K562 (cell line): Measurements from ENCODE around the gene FOSL2. TPM values are rescaled to one million over a fixed set of nuclear protein-coding genes. Genes with fewer than 3 reads are reported as not detected.

Source experiments
- ATAC-seq: fragments of 200-7000 bp; cut with Tn5 transposase; 3 replicates; pipeline ENCODE4 v1.9.1; 2020; ENCODE audit warnings: moderate library complexity
- BruUV-seq: library from RNA; stranded (reverse); fragments of 400-500 nt; replicated peaks from 2 replicates; lab custom pipeline; 2021; lab: Mats Ljungman, UMichigan
- CTCF ChIA-PET: fragments of 300-600 bp; formaldehyde crosslinking; extraction: SDS; loops from one replicate; lab custom pipeline; 2021; ENCODE audit warnings: low intra/inter-chr PET ratio; lab: Yijun Ruan, JAX
- POLR2A ChIA-PET: fragments of 300-600, 350-650 bp; sonication (Branson Sonifier 250); formaldehyde crosslinking; extraction: SDS; loops from one replicate; lab custom pipeline; 2021; ENCODE audit warnings: antibody characterized with exemption, inconsistent platforms; lab: Yijun Ruan, JAX
- DNase-seq, 4 experiments: peaks; one replicate each; pipeline versions ENCODE4 v3.0.0 to v3.0.0-alpha.2; 2011 to 2018; ENCODE audit warnings: low spot score in 3 of 4, mixed read lengths in 3 of 4; ENCODE audit errors: extremely low read depth in 1 of 4
- FAIRE-seq: peaks from 2 replicates; lab custom pipeline; 2011; peaks lifted over from hg19 to GRCh38; lab: Jason Lieb, UNC
- H2AFZ ChIP-seq: 2 replicates; pipeline ENCODE4 v1.6.0; 2011; ENCODE audit warnings: low read depth, low read length, control low read depth, inconsistent platforms
- H3K27ac ChIP-seq: fragments of 200-600 bp; 3 replicates; pipeline ENCODE4 v1.8.0; 2011; ENCODE audit warnings: low read depth, mild to moderate bottlenecking, control low read depth, inconsistent platforms, low read length, moderate library complexity, mixed read lengths; ENCODE audit errors: extremely low read depth
- H3K27me3 ChIP-seq, 2 experiments: fragments of 300-600 bp in 1 of 2; 2 replicates in 1 of 2; 3 replicates in 1 of 2; pipeline versions ENCODE4 v1.6.0 to v1.8.0; 2011; ENCODE audit warnings: inconsistent platforms in 2 of 2, low read length in 2 of 2, mild to moderate bottlenecking in 1 of 2, mixed read lengths in 1 of 2, moderate library complexity in 1 of 2; ENCODE audit not compliant: control insufficient read depth in 2 of 2, insufficient read depth in 2 of 2
- H3K36me3 ChIP-seq: fragments of 300-600 bp; 3 replicates; pipeline ENCODE4 v1.8.0; 2011; ENCODE audit warnings: mild to moderate bottlenecking, low read length, inconsistent platforms; ENCODE audit not compliant: control insufficient read depth, insufficient read depth
- H3K4me1 ChIP-seq, 2 experiments: fragments of 200-600 bp in 1 of 2; replicated peaks in 1 of 2; 2 replicates in 1 of 2; 3 replicates in 1 of 2; pipeline versions ENCODE4 v1.5.1 to v1.8.0; 2011; ENCODE audit warnings: inconsistent platforms in 2 of 2, low read length in 2 of 2, mild to moderate bottlenecking in 1 of 2, mixed read lengths in 1 of 2, moderate library complexity in 1 of 2; ENCODE audit not compliant: control insufficient read depth in 2 of 2, insufficient read depth in 2 of 2
- H3K4me2 ChIP-seq: 2 replicates; pipeline ENCODE4 v1.6.1; 2011; ENCODE audit warnings: low read length, control low read depth, inconsistent platforms, mixed read lengths; ENCODE audit not compliant: insufficient read depth
- H3K4me3 ChIP-seq: fragments of 200-600 bp; sonication (generic), shearing (Covaris generic); 2 replicates; pipeline ENCODE4 v1.5.1; 2016; ENCODE audit warnings: control low read depth, inconsistent platforms
- H3K79me2 ChIP-seq: fragments of 200-600 bp; 3 replicates; pipeline ENCODE4 v1.8.0; 2011; ENCODE audit warnings: low read length, inconsistent platforms; ENCODE audit not compliant: control insufficient read depth, insufficient read depth
- H3K9ac ChIP-seq, 2 experiments: 2 replicates each; pipeline versions ENCODE4 v1.6.0 to v1.6.1; 2011; ENCODE audit warnings: low read depth in 2 of 2, low read length in 2 of 2, control low read depth in 1 of 2, inconsistent platforms in 1 of 2, mild to moderate bottlenecking in 1 of 2, mixed read lengths in 1 of 2; ENCODE audit not compliant: insufficient read depth in 1 of 2
- H3K9me1 ChIP-seq: one replicate; pipeline ENCODE4 v1.6.0; 2011; ENCODE audit warnings: inconsistent platforms, mild to moderate bottlenecking, low read length, moderate library complexity; ENCODE audit not compliant: control insufficient read depth, insufficient read depth
- H3K9me3 ChIP-seq: replicated peaks from 2 replicates; pipeline ENCODE4 v1.5.1; 2011; ENCODE audit warnings: low read depth, low read length, inconsistent platforms; ENCODE audit not compliant: control insufficient read depth, insufficient read depth
- H4K20me1 ChIP-seq: replicated peaks from 2 replicates; pipeline ENCODE4 v1.6.1; 2011; ENCODE audit warnings: low read length, inconsistent platforms, mixed read lengths; ENCODE audit not compliant: control insufficient read depth, insufficient read depth
- CBFB ChIP-seq: sonication (generic); formaldehyde crosslinking; IDR thresholded peaks from 2 replicates; pipeline ENCODE4 v1.4.0; 2020; ENCODE audit warnings: mild to moderate bottlenecking, missing genetic modification reagents
- EP400 ChIP-seq: fragments of 450-650 bp; IDR thresholded peaks from 2 replicates; pipeline ENCODE4 v1.6.1; 2017; ENCODE audit warnings: antibody characterized with exemption, mild to moderate bottlenecking, moderate library complexity
- NCOA4 ChIP-seq: fragments of 450-650 bp; IDR thresholded peaks from 2 replicates; pipeline ENCODE4 v1.6.1; 2018; ENCODE audit warnings: mild to moderate bottlenecking; ENCODE audit not compliant: partially characterized antibody
- PTBP1 ChIP-seq: fragments of 200-400 bp; formaldehyde crosslinking; IDR thresholded peaks from 2 replicates; pipeline ENCODE4 v1.6.1; 2017; ENCODE audit warnings: low read depth, low read length
- RNF2 ChIP-seq: sonication (generic); IDR thresholded peaks from 2 replicates; pipeline ENCODE4 v1.6.1; 2016
- SLC30A9 ChIP-seq: fragments of 250-450 bp; sonication (Bioruptor Pico); IDR thresholded peaks from 2 replicates; pipeline ENCODE4 v1.8.0; 2022; ENCODE audit warnings: mild to moderate bottlenecking, moderate library complexity
- SMAD2 ChIP-seq: fragments of 150-350 bp; IDR thresholded peaks from 2 replicates; pipeline ENCODE4 v1.6.1; 2014; ENCODE audit warnings: low read depth, mild to moderate bottlenecking, low read length
- SNRNP70 ChIP-seq: fragments of 200-400 bp; formaldehyde crosslinking; optimal IDR thresholded peaks from 2 replicates; pipeline ENCODE3; 2017; ENCODE audit warnings: low read depth, low read length
- ZNF165 ChIP-seq: fragments of 250-450 bp; sonication (Bioruptor Pico); IDR thresholded peaks from 2 replicates; pipeline ENCODE4 v1.4.0; 2020; ENCODE audit warnings: borderline replicate concordance
- ZNF507 ChIP-seq: conservative IDR thresholded peaks from 2 replicates; pipeline ENCODE4 v1.6.1; 2017; ENCODE audit warnings: missing genetic modification characterization, missing compliant biosample characterization
- WGBS: fragments of 100-300 bp; shearing (Covaris generic); methylation state at CpG from one replicate; pipeline ENCODE4 v1.1.6; 2016; ENCODE audit warnings: low coverage, mixed read lengths; ENCODE audit not compliant: insufficient coverage; ENCODE audit errors: missing lambda C conversion rate; 5-methylcytosine and 5-hydroxymethylcytosine counted together
- in situ Hi-C: fragments of 300-500 bp; cut with MboI; formaldehyde crosslinking; loops from 4 replicates; pipeline ENCODE4 v1.15.0; 2018; ENCODE audit warnings: inconsistent platforms, mixed read lengths
- intact Hi-C: fragments of 100-400 bp; cut with micrococcal nuclease; formaldehyde crosslinking; loops from 2 replicates; pipeline ENCODE4 v1.14.2; 2022
- polyA plus RNA-seq, 8 experiments: library from polyadenylated mRNA; depleted of rRNA in 4 of 8; stranded (reverse) in 5 of 8; unstranded in 3 of 8; fragments of >200 nt; fragmentation: Nextera tagmentation in 2 of 8; fragmentation: Illumina TruSeq in 1 of 8; extraction: Ambion mirVana in 2 of 8; extraction: Trizol in 1 of 8; gene quantifications; 2 replicates each; pipeline versions ENCODE4 v1.2.1 to v1.2.3, GENCODE V29; 2011 to 2014; ENCODE audit warnings: inconsistent platforms in 1 of 8, missing spikeins in 1 of 8
- total RNA-seq, 7 experiments: library from RNA; depleted of rRNA in 6 of 7; stranded (reverse); fragments of >200 nt in 6 of 7; fragmentation: Illumina TruSeq in 2 of 7; extraction: Trizol in 2 of 7; gene quantifications; 2 replicates each; pipeline versions ENCODE4 v1.2.1 to v1.2.3, GENCODE V29; 2011 to 2021; ENCODE audit warnings: low replicate concordance in 1 of 7
- TF ChIP-seq, protein P1 (sequence below): fragments of 250-450 bp; sonication (Bioruptor Pico); IDR thresholded peaks from 2 replicates; pipeline ENCODE4 v1.5.0; 2021; ENCODE audit warnings: mild to moderate bottlenecking, borderline replicate concordance

FOSL2 gene
- total and polyA plus RNA-seq, 9 of the 15 experiments (the other 6 are each of a cell fraction or from before 2014, with no cell fraction given), result 0.04 to 2.9 (median 0.80) TPM

- Histone ChIP-seq H3K4me2 (no peak overlapping the region), H3K9me3 (no peaks in the 10 kb centered on the region), H3K9me1 (no peaks in the 10 kb centered on the region), H3K79me2 (no peaks in the 10 kb centered on the region), H3K4me3 (no peak overlapping the region), H2AFZ (peak overlapping the region; percentile 43; the same call in 1 of the 2 replicates), H3K27ac (no peak overlapping the region), H3K9ac (peak overlapping the region in 1 of 2 experiments; percentile 53; a peak in 1 of 4 replicates), H3K27me3 (no peaks in the 10 kb centered on the region), H4K20me1 (no peaks in the 10 kb centered on the region), H3K36me3 (no peaks in the 10 kb centered on the region), H3K4me1 (peaks cover 2 to 43% of the 10 kb centered on the region in 2 experiments; a peak in 3 of 5 replicates)
- intact Hi-C loops, result no loop called here
- no peak for TF ChIP-seq ZNF507 (tag)
- TF ChIP-seq SNRNP70, result no peak
- no peak for TF ChIP-seq PTBP1
- TF ChIP-seq SLC30A9 (CRISPR knock-in tag), result no peak
- TF ChIP-seq EP400, result no peak
- TF ChIP-seq NCOA4, result no peak
- TF ChIP-seq SMAD2, result no peak
- no peak for TF ChIP-seq RNF2
- no peak for TF ChIP-seq CBFB (CRISPR knock-in tag)
- no peak for TF ChIP-seq ZNF165
- TF ChIP-seq, protein P1, sequence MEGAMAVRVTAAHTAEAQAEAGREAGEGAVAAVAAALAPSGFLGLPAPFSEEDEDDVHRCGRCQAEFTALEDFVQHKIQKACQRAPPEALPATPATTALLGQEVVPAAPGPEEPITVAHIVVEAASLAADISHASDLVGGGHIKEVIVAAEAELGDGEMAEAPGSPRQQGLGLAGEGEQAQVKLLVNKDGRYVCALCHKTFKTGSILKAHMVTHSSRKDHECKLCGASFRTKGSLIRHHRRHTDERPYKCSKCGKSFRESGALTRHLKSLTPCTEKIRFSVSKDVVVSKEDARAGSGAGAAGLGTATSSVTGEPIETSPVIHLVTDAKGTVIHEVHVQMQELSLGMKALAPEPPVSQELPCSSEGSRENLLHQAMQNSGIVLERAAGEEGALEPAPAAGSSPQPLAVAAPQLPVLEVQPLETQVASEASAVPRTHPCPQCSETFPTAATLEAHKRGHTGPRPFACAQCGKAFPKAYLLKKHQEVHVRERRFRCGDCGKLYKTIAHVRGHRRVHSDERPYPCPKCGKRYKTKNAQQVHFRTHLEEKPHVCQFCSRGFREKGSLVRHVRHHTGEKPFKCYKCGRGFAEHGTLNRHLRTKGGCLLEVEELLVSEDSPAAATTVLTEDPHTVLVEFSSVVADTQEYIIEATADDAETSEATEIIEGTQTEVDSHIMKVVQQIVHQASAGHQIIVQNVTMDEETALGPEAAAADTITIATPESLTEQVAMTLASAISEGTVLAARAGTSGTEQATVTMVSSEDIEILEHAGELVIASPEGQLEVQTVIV, result no peak
- ChIA-PET POLR2A (interaction anchor here (0.6 to 1.8 kb wide), 4 partner anchors 9 to 128 kb away, joined by 3 to 6 read pairs (median 4); no protein-coding TSS in a partner anchor), CTCF (no interaction called here)
- no peak for FAIRE-seq
- in situ Hi-C loops, result no loop called here
- ATAC-seq, result no peak
- BruUV-seq, result no TSS peak
- DNase-seq, result no peak
- WGBS, result 73% methylated on average over 9 of the region's 11 CpGs
Observed at GRCh38 chr2:28349546-28350165, 43.0 kb upstream of the FOSL2 start.
